Lung (tissue), 12 donors: Measurements from ENCODE around the gene MRPS30. TPM values are rescaled to one million over a fixed set of nuclear protein-coding genes. Genes with fewer than 3 reads are reported as not detected.

Experiments
- ATAC-seq: fragments of 200-7000 bp; cut with Tn5 transposase; one replicate; pipeline ENCODE4 v1.9.1; 2020; ENCODE audit warnings: moderate number of reproducible peaks; ENCODE audit not compliant: insufficient read depth, low FRiP score
- DNase-seq, 3 donors: peaks; one replicate each; pipeline ENCODE4 v3.0.0-alpha.2; 2013 to 2017
- H3K27ac ChIP-seq, 2 donors: one replicate each; pipeline ENCODE4 v1.5.1; 2013; ENCODE audit warnings: mild to moderate bottlenecking in 2 of 2, moderate library complexity in 2 of 2, control low read depth in 1 of 2, inconsistent platforms in 1 of 2, low read depth in 1 of 2, low read length in 1 of 2
- H3K27me3 ChIP-seq, 3 donors: one replicate each; pipeline ENCODE4 v1.5.1; 2013; ENCODE audit warnings: low read length in 2 of 3; ENCODE audit not compliant: control insufficient read depth in 3 of 3, insufficient read depth in 3 of 3
- H3K36me3 ChIP-seq, 4 donors: one replicate each; pipeline ENCODE4 v1.5.1; 2013; ENCODE audit warnings: low read length in 4 of 4, mild to moderate bottlenecking in 1 of 4, moderate library complexity in 1 of 4; ENCODE audit not compliant: control insufficient read depth in 4 of 4, insufficient read depth in 4 of 4
- H3K4me1 ChIP-seq, 5 donors: one replicate each; pipeline ENCODE4 v1.5.1; 2013; ENCODE audit warnings: low read length in 5 of 5, mild to moderate bottlenecking in 2 of 5, moderate library complexity in 1 of 5; ENCODE audit not compliant: control insufficient read depth in 5 of 5, insufficient read depth in 5 of 5
- H3K4me3 ChIP-seq: one replicate; pipeline ENCODE4 v1.5.1; 2013; ENCODE audit warnings: mild to moderate bottlenecking, control low read depth, moderate library complexity
- H3K9ac ChIP-seq, 2 donors: one replicate each; pipeline ENCODE4 v1.5.1; 2013; ENCODE audit warnings: low read length in 2 of 2, control low read depth in 1 of 2; ENCODE audit not compliant: insufficient read depth in 1 of 2
- H3K9me3 ChIP-seq, 4 donors: one replicate each; pipeline ENCODE4 v1.5.1; 2013; ENCODE audit warnings: low read length in 3 of 4, mild to moderate bottlenecking in 1 of 4, moderate library complexity in 1 of 4; ENCODE audit not compliant: control insufficient read depth in 4 of 4, insufficient read depth in 3 of 4
- CTCF ChIP-seq: IDR thresholded peaks from 2 replicates; pipeline ENCODE4 v1.5.1; 2012; ENCODE audit warnings: mild to moderate bottlenecking; ENCODE audit errors: control extremely low read depth, extremely low read depth
- WGBS, 2 donors: extraction: QIAGEN DNeasy Blood & Tissue Kit; methylation state at CpG; one replicate each; pipeline ENCODE4 v1.1.7; 2013; 5-methylcytosine and 5-hydroxymethylcytosine counted together
- polyA plus RNA-seq, 2 donors: library from polyadenylated mRNA; stranded (reverse); fragments of 200-250 nt; gene quantifications; one replicate each; pipeline ENCODE4 v1.2.1, GENCODE V29; 2013
- total RNA-seq, 2 donors: library from RNA; depleted of rRNA in 1 of 2; stranded (reverse); fragments of >200 nt in 1 of 2; gene quantifications; one replicate each; pipeline ENCODE4 v1.2.1, GENCODE V29; 2014 to 2021
- donor health status: control.
- donor health status: control.
- donor health status: Bipolar disorder and iron deficiency.
- donor health status: healthy.
- donor health status: DM: yes; HTN: yes; CAD: no.

Gene MRPS30
- total and polyA plus RNA-seq, 4 donors = 20.3 to 92.9 (median 26.7) TPM

GRCh38 chr5:44862808-44863207 is 54.1 kb downstream of the MRPS30 start:
- no peaks in the 10 kb centered on the region for H3K27me3 ChIP-seq
- no peak overlapping the region for H3K27ac ChIP-seq
- H3K9me3 ChIP-seq = no peaks in the 10 kb centered on the region
- no peak for ATAC-seq
- peaks cover 0 to 5% (median 0%) of the 10 kb centered on the region in 5 donors for H3K4me1 ChIP-seq
- H3K36me3 ChIP-seq = no peaks in the 10 kb centered on the region
- peak in 2 of 3 donors; percentile 20 to 49 for DNase-seq
- no peak overlapping the region for H3K4me3 ChIP-seq
- 46 to 79% methylated on average over 1 of the region's 1 CpG for WGBS, 2 donors
- no peak for TF ChIP-seq CTCF
- no peak overlapping the region for H3K9ac ChIP-seq
